HepG2 (cell line): ENCODE data around the gene GHSR. TPM values are rescaled to one million over a fixed set of nuclear protein-coding genes. Genes with fewer than 3 reads are reported as not detected.

Experiments used
- ATAC-seq: fragments of 200-7000 bp; cut with Tn5 transposase; 3 replicates; pipeline ENCODE4 v1.9.1; 2020; ENCODE audit warnings: mild to moderate bottlenecking, moderate library complexity
- BruUV-seq: library from RNA; stranded (reverse); fragments of 400-500 nt; replicated peaks from 2 replicates; lab custom pipeline; 2021; lab: Mats Ljungman, UMichigan
- CTCF ChIA-PET: fragments of 300-600 bp; formaldehyde crosslinking; extraction: SDS; loops from one replicate; lab custom pipeline; 2021; ENCODE audit warnings: low total read pairs, inconsistent platforms, low intra/inter-chr PET ratio; lab: Yijun Ruan, JAX
- POLR2A ChIA-PET: fragments of 350-600 bp; sonication (Branson Sonifier 250); formaldehyde crosslinking; loops from one replicate; lab custom pipeline; 2020; ENCODE audit warnings: antibody characterized with exemption, inconsistent platforms; lab: Yijun Ruan, JAX
- DNase-seq: peaks from one replicate; pipeline ENCODE4 v3.0.0-alpha.2; 2015; ENCODE audit warnings: low spot score
- FAIRE-seq: peaks from 3 replicates; lab custom pipeline; 2011; peaks lifted over from hg19 to GRCh38; lab: Jason Lieb, UNC
- H2AFZ ChIP-seq: one replicate; pipeline ENCODE4 v1.6.1; 2011; ENCODE audit warnings: low read length, inconsistent platforms
- H3K27ac ChIP-seq: fragments of 300-600 bp; 3 replicates; pipeline ENCODE4 v1.8.0; 2011; ENCODE audit warnings: mixed run types, mild to moderate bottlenecking, mixed read lengths, low read length, inconsistent platforms; ENCODE audit not compliant: insufficient read depth; ENCODE audit errors: extremely low read length
- H3K27me3 ChIP-seq, 2 experiments: fragments of 200-600 bp in 1 of 2; 2 replicates in 1 of 2; 3 replicates in 1 of 2; pipeline versions ENCODE4 v1.6.0 to v1.8.0; 2011; ENCODE audit warnings: low read length in 2 of 2, mild to moderate bottlenecking in 2 of 2, moderate library complexity in 2 of 2, inconsistent platforms in 1 of 2; ENCODE audit not compliant: insufficient read depth in 2 of 2, control insufficient read depth in 1 of 2
- H3K36me3 ChIP-seq, 2 experiments: fragments of 200-600 bp in 1 of 2; replicated peaks in 1 of 2; 2 replicates in 1 of 2; 3 replicates in 1 of 2; pipeline versions ENCODE4 v1.5.1 to v1.8.0; 2011; ENCODE audit warnings: low read length in 2 of 2, inconsistent platforms in 1 of 2; ENCODE audit not compliant: insufficient read depth in 2 of 2, control insufficient read depth in 1 of 2
- H3K4me1 ChIP-seq: 2 replicates; pipeline ENCODE4 v1.5.1; 2012; ENCODE audit warnings: low read length, inconsistent platforms; ENCODE audit not compliant: insufficient read depth
- H3K4me2 ChIP-seq: 2 replicates; pipeline ENCODE4 v1.6.0; 2011; ENCODE audit warnings: low read depth, low read length, inconsistent platforms
- H3K4me3 ChIP-seq, 3 experiments: fragments of 200-600 bp in 1 of 3; sonication (generic), shearing (Covaris generic) in 1 of 3; replicated peaks in 1 of 3; 2 replicates each; pipeline ENCODE4 v1.5.1; 2011 to 2016; ENCODE audit warnings: low read length in 3 of 3, inconsistent platforms in 2 of 3, low read depth in 2 of 3, mild to moderate bottlenecking in 2 of 3, control low read depth in 1 of 3, mixed read lengths in 1 of 3; ENCODE audit not compliant: insufficient read depth in 1 of 3
- H3K79me2 ChIP-seq: one replicate; pipeline ENCODE4 v1.6.1; 2011; ENCODE audit warnings: low read length, inconsistent platforms; ENCODE audit not compliant: insufficient read depth
- H3K9ac ChIP-seq: 2 replicates; pipeline ENCODE4 v1.6.0; 2011; ENCODE audit warnings: mild to moderate bottlenecking, low read depth, low read length, inconsistent platforms; ENCODE audit not compliant: insufficient read depth
- H3K9me3 ChIP-seq: 2 replicates; pipeline ENCODE4 v1.5.1; 2012; ENCODE audit warnings: mild to moderate bottlenecking, low read length
- H4K20me1 ChIP-seq: 2 replicates; pipeline ENCODE4 v1.6.0; 2011; ENCODE audit warnings: inconsistent platforms, mild to moderate bottlenecking, low read length, moderate library complexity; ENCODE audit not compliant: insufficient read depth
- ARNT2 ChIP-seq: sonication (generic); formaldehyde crosslinking; IDR thresholded peaks from 2 replicates; pipeline ENCODE4 v1.8.0; 2022; ENCODE audit warnings: mild to moderate bottlenecking, low read depth, missing genetic modification reagents, moderate library complexity
- CEBPB ChIP-seq: IDR thresholded peaks from 2 replicates; pipeline ENCODE4 v1.6.1; 2011; ENCODE audit warnings: low read depth, low read length, improper control_type of control experiment, borderline replicate concordance
- GABPB1 ChIP-seq: IDR thresholded peaks from 2 replicates; pipeline ENCODE4 v1.6.1; 2016; ENCODE audit warnings: mild to moderate bottlenecking, missing genetic modification reagents, moderate library complexity, missing compliant biosample characterization
- NFKBIZ ChIP-seq: IDR thresholded peaks from 2 replicates; pipeline ENCODE4 v1.6.1; 2018; ENCODE audit warnings: missing genetic modification reagents, missing compliant biosample characterization
- NR2F6 ChIP-seq, 2 experiments: IDR thresholded peaks; 2 replicates each; pipeline ENCODE4 v1.6.1; 2016; ENCODE audit warnings: antibody characterized with exemption in 1 of 2, mild to moderate bottlenecking in 1 of 2
- POLR2A ChIP-seq, 2 experiments: IDR thresholded peaks; 2 replicates each; pipeline ENCODE4 v1.6.1; 2011; ENCODE audit warnings: low read depth in 2 of 2, low read length in 2 of 2, mild to moderate bottlenecking in 1 of 2, moderate library complexity in 1 of 2; ENCODE audit not compliant: insufficient read depth in 1 of 2
- TSC22D2 ChIP-seq: sonication (generic); formaldehyde crosslinking; IDR thresholded peaks from 2 replicates; pipeline ENCODE4 v1.5.1; 2020; ENCODE audit warnings: missing genetic modification reagents, mild to moderate bottlenecking, borderline replicate concordance
- ZNF205 ChIP-seq: IDR thresholded peaks from 2 replicates; pipeline ENCODE4 v1.6.1; 2018; ENCODE audit warnings: missing biosample characterization, missing genetic modification reagents
- ZNF724P ChIP-seq: sonication (generic); formaldehyde crosslinking; IDR thresholded peaks from 2 replicates; pipeline ENCODE4 v1.8.0; 2022; ENCODE audit warnings: missing genetic modification reagents, borderline replicate concordance
- WGBS: methylation state at CpG from one replicate; pipeline ENCODE4 v1.1.6; 2017; ENCODE audit warnings: low lambda C conversion rate; 5-methylcytosine and 5-hydroxymethylcytosine counted together
- in situ Hi-C: cut with HindIII; loops from 2 replicates; pipeline ENCODE4 v1.10.0; 2017; ENCODE audit warnings: low pct_unique_long_range_greater_than_20kb; ENCODE audit not compliant: extremely low pct_ligation_motif_present
- intact Hi-C: fragments of 100-400 bp; cut with micrococcal nuclease; formaldehyde crosslinking; loops from one replicate; pipeline ENCODE4 v1.10.0; 2022; ENCODE audit not compliant: unreplicated experiment
- polyA plus RNA-seq, 8 experiments: library from polyadenylated mRNA; depleted of rRNA in 3 of 8; stranded (reverse) in 7 of 8; unstranded in 1 of 8; fragments of >200 nt; fragmentation: Illumina TruSeq in 4 of 8; extraction: Trizol in 4 of 8; gene quantifications; 2 replicates each; pipeline versions ENCODE4 v1.2.1 to v1.2.3, GENCODE V29; 2011 to 2016; ENCODE audit warnings: low read depth in 4 of 8, missing spikeins in 1 of 8, mixed read lengths in 1 of 8; ENCODE audit not compliant: insufficient read depth in 1 of 8
- total RNA-seq, 5 experiments: library from RNA; depleted of rRNA; stranded (reverse); fragments of >200 nt; fragmentation: Illumina TruSeq; extraction: Trizol; gene quantifications; 2 replicates each; pipeline ENCODE4 v1.2.3, GENCODE V29; 2016; ENCODE audit warnings: low read depth in 1 of 5
- TF ChIP-seq, protein P1 (sequence below): sonication (generic); formaldehyde crosslinking; IDR thresholded peaks from 2 replicates; pipeline ENCODE4 v1.4.0; 2020; ENCODE audit warnings: missing genetic modification reagents, borderline replicate concordance
- TF ChIP-seq, protein P2 (sequence below): fragments of 450-650 bp; IDR thresholded peaks from 2 replicates; pipeline ENCODE4 v1.6.1; 2017; ENCODE audit warnings: mild to moderate bottlenecking
- TF ChIP-seq, protein P3 (sequence below): sonication (generic); formaldehyde crosslinking; IDR thresholded peaks from 2 replicates; pipeline ENCODE4 v1.9.0; 2021; ENCODE audit warnings: missing genetic modification reagents, borderline replicate concordance

The GHSR gene
- total and polyA plus RNA-seq, 2 of the 13 experiments (the other 11 are each of a cell fraction or from before 2014, with no cell fraction given) = not detected

DNA sequence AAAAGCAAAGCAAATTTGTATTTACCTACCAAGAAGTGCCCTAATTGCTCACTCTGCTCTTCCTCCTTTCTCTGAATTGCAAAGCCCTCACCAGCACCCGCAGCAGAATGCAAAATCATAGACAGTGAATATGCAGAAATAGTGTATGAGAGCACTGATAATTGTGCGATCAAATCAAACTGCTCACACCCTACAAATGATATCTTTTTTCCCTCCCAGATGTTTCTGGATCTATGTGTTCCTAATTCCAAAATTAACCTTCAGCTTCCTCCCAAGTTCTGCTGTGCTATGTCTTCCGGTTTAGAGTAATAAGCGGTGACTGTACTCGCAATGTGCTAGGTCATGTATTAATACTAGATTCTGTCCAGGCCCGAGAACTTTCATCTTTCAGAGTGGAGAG, 3.4 kb downstream of the GHSR start:
- Histone ChIP-seq H3K4me3 (no peak overlapping the region), H3K27me3 (peaks cover 3 to 16% of the 10 kb centered on the region in 2 experiments; a peak in 4 of 5 replicates), H3K79me2 (no peaks in the 10 kb centered on the region), H3K36me3 (no peaks in the 10 kb centered on the region), H3K9ac (no peak overlapping the region), H2AFZ (no peak overlapping the region), H3K27ac (no peak overlapping the region), H3K4me2 (no peak overlapping the region), H4K20me1 (no peaks in the 10 kb centered on the region; the same call in 1 of the 2 replicates), H3K4me1 (peaks cover under 1% of the 10 kb centered on the region; the same call in 1 of the 2 replicates), H3K9me3 (no peaks in the 10 kb centered on the region)
- FAIRE-seq (no peak), DNase-seq (no peak), ATAC-seq (no peak)
- in situ Hi-C loops (no loop called here), intact Hi-C loops (no loop called here)
- no TSS peak for BruUV-seq
- CTCF ChIA-PET = no interaction called here
- POLR2A ChIA-PET = no interaction called here
- TF ChIP-seq ZNF724P (CRISPR knock-in tag) = no peak
- TF ChIP-seq ZNF205 (CRISPR knock-in tag) = no peak
- no peak for TF ChIP-seq POLR2A (IDR thresholded peaks at IDR 0.05; ENCODE audit: insufficient read depth in 1 of 2, low read depth in 2 of 2, low read length in 2 of 2)
- no peak for TF ChIP-seq CEBPB
- TF ChIP-seq, protein P1, sequence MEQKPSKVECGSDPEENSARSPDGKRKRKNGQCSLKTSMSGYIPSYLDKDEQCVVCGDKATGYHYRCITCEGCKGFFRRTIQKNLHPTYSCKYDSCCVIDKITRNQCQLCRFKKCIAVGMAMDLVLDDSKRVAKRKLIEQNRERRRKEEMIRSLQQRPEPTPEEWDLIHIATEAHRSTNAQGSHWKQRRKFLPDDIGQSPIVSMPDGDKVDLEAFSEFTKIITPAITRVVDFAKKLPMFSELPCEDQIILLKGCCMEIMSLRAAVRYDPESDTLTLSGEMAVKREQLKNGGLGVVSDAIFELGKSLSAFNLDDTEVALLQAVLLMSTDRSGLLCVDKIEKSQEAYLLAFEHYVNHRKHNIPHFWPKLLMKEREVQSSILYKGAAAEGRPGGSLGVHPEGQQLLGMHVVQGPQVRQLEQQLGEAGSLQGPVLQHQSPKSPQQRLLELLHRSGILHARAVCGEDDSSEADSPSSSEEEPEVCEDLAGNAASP (CRISPR knock-in tag) = no peak
- TF ChIP-seq, protein P2, sequence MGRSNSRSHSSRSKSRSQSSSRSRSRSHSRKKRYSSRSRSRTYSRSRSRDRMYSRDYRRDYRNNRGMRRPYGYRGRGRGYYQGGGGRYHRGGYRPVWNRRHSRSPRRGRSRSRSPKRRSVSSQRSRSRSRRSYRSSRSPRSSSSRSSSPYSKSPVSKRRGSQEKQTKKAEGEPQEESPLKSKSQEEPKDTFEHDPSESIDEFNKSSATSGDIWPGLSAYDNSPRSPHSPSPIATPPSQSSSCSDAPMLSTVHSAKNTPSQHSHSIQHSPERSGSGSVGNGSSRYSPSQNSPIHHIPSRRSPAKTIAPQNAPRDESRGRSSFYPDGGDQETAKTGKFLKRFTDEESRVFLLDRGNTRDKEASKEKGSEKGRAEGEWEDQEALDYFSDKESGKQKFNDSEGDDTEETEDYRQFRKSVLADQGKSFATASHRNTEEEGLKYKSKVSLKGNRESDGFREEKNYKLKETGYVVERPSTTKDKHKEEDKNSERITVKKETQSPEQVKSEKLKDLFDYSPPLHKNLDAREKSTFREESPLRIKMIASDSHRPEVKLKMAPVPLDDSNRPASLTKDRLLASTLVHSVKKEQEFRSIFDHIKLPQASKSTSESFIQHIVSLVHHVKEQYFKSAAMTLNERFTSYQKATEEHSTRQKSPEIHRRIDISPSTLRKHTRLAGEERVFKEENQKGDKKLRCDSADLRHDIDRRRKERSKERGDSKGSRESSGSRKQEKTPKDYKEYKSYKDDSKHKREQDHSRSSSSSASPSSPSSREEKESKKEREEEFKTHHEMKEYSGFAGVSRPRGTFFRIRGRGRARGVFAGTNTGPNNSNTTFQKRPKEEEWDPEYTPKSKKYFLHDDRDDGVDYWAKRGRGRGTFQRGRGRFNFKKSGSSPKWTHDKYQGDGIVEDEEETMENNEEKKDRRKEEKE = no peak
- TF ChIP-seq, protein P3, sequence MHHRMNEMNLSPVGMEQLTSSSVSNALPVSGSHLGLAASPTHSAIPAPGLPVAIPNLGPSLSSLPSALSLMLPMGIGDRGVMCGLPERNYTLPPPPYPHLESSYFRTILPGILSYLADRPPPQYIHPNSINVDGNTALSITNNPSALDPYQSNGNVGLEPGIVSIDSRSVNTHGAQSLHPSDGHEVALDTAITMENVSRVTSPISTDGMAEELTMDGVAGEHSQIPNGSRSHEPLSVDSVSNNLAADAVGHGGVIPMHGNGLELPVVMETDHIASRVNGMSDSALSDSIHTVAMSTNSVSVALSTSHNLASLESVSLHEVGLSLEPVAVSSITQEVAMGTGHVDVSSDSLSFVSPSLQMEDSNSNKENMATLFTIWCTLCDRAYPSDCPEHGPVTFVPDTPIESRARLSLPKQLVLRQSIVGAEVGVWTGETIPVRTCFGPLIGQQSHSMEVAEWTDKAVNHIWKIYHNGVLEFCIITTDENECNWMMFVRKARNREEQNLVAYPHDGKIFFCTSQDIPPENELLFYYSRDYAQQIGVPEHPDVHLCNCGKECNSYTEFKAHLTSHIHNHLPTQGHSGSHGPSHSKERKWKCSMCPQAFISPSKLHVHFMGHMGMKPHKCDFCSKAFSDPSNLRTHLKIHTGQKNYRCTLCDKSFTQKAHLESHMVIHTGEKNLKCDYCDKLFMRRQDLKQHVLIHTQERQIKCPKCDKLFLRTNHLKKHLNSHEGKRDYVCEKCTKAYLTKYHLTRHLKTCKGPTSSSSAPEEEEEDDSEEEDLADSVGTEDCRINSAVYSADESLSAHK = no peak
- no peak for TF ChIP-seq GABPB1
- TF ChIP-seq TSC22D2 (CRISPR knock-in tag) = no peak
- no peak for TF ChIP-seq NFKBIZ (CRISPR knock-in tag)
- no peak for TF ChIP-seq ARNT2 (CRISPR knock-in tag)
- TF ChIP-seq NR2F6 (IDR thresholded peaks at IDR 0.05) = no peak
- TF ChIP-seq NR2F6 (CRISPR knock-in tag; IDR thresholded peaks at IDR 0.05) = no peak
- WGBS = 36% methylated on average over 6 of the region's 6 CpGs
